HCT116 (cell line): ENCODE data around the gene ACYP2. TPM values are rescaled to one million over a fixed set of nuclear protein-coding genes. Genes with fewer than 3 reads are reported as not detected.

ENCODE experiments used
- ATAC-seq: fragments of 200-7000 bp; cut with Tn5 transposase; 2 replicates; pipeline ENCODE4 v1.9.1; 2020; ENCODE audit warnings: mild to moderate bottlenecking, moderate library complexity
- BruUV-seq: library from RNA; stranded (reverse); fragments of 400-500 nt; replicated peaks from 2 replicates; lab custom pipeline; 2021; lab: Mats Ljungman, UMichigan
- CTCF ChIA-PET: fragments of 300-600 bp; sonication (Branson Sonifier 250); formaldehyde crosslinking; loops from one replicate; lab custom pipeline; 2021; ENCODE audit warnings: antibody characterized with exemption; lab: Charles Lee
- POLR2A ChIA-PET: fragments of 300-600, 350-600 bp; sonication (Branson Sonifier 250); formaldehyde crosslinking; loops from one replicate; lab custom pipeline; 2021; ENCODE audit warnings: antibody characterized with exemption; lab: Charles Lee
- RAD21 ChIA-PET, 2 experiments: fragments of 300-600 bp; sonication (Branson Sonifier 250); formaldehyde crosslinking; loops; one replicate each; lab custom pipeline; 2023; ENCODE audit warnings: low total read pairs in 2 of 2; ENCODE audit not compliant: uncharacterized antibody in 2 of 2, unreplicated experiment in 2 of 2, low non-redundant PET in 1 of 2; lab: Charles Lee
- DNase-seq: peaks from one replicate; pipeline ENCODE4 v3.0.0-alpha.2; 2010; ENCODE audit warnings: low read depth, low spot score
- H2AFZ ChIP-seq: fragments of 200-600 bp; shearing (Covaris generic), sonication (generic); 2 replicates; pipeline ENCODE4 v1.6.1; 2017; ENCODE audit warnings: low read depth, mixed run types, mixed read lengths, antibody characterized with exemption, low read length; ENCODE audit not compliant: poor library complexity, severe bottlenecking
- H3K27ac ChIP-seq: 2 replicates; pipeline ENCODE4 v1.5.1; 2012; ENCODE audit warnings: low read depth, low read length
- H3K27me3 ChIP-seq: fragments of 200-600 bp; sonication (generic); 2 replicates; pipeline ENCODE4 v1.6.1; 2016; ENCODE audit warnings: mixed run types, low read length, mixed read lengths; ENCODE audit not compliant: insufficient read depth
- H3K36me3 ChIP-seq, 2 experiments: fragments of 200-500 bp in 1 of 2; fragments of 200-600 bp in 1 of 2; sonication (Bioruptor generic) in 1 of 2; sonication (generic) in 1 of 2; 2 replicates each; pipeline versions ENCODE4 v1.5.1 to v1.6.1; 2014 to 2016; ENCODE audit warnings: low read length in 2 of 2, inconsistent platforms in 1 of 2, mixed read lengths in 1 of 2, mixed run types in 1 of 2; ENCODE audit not compliant: insufficient read depth in 2 of 2, control insufficient read depth in 1 of 2
- H3K4me1 ChIP-seq, 2 experiments: fragments of 200-600 bp in 1 of 2; sonication (generic) in 1 of 2; 2 replicates each; pipeline versions ENCODE4 v1.5.1 to v1.6.1; 2012 to 2017; ENCODE audit warnings: low read length in 2 of 2, inconsistent platforms in 1 of 2, mild to moderate bottlenecking in 1 of 2, mixed read lengths in 1 of 2, mixed run types in 1 of 2, moderate library complexity in 1 of 2; ENCODE audit not compliant: insufficient read depth in 2 of 2, control insufficient read depth in 1 of 2
- H3K4me2 ChIP-seq: fragments of 200-600 bp; sonication (generic); 2 replicates; pipeline ENCODE4 v1.6.1; 2017; ENCODE audit warnings: mixed run types, low read length, mixed read lengths
- H3K4me3 ChIP-seq, 2 experiments: fragments of 200-600 bp in 1 of 2; sonication (generic) in 1 of 2; replicated peaks in 1 of 2; 2 replicates each; pipeline ENCODE4 v1.5.1; 2011 to 2016; ENCODE audit warnings: low read length in 2 of 2, control low read depth in 1 of 2, low read depth in 1 of 2, mild to moderate bottlenecking in 1 of 2, mixed read lengths in 1 of 2, mixed run types in 1 of 2
- H3K79me2 ChIP-seq: fragments of 200-600 bp; sonication (generic); 2 replicates; pipeline ENCODE4 v1.6.1; 2017; ENCODE audit warnings: mild to moderate bottlenecking, mixed run types, low read length, moderate library complexity, mixed read lengths; ENCODE audit not compliant: insufficient read depth
- H3K9ac ChIP-seq: fragments of 200-600 bp; sonication (generic); 2 replicates; pipeline ENCODE4 v1.6.1; 2016; ENCODE audit warnings: low read length, mixed read lengths
- H3K9me2 ChIP-seq: fragments of 200-600 bp; sonication (generic), shearing (Covaris generic); 2 replicates; pipeline ENCODE4 v1.6.1; 2017; ENCODE audit warnings: mixed run types, mild to moderate bottlenecking, moderate library complexity; ENCODE audit not compliant: insufficient read depth
- H3K9me3 ChIP-seq, 2 experiments: fragments of 200-500 bp in 1 of 2; fragments of 200-600 bp in 1 of 2; sonication (Bioruptor generic) in 1 of 2; sonication (generic) in 1 of 2; 2 replicates each; pipeline ENCODE4 v1.6.1; 2014 to 2017; ENCODE audit warnings: low read length in 2 of 2, mixed read lengths in 2 of 2, inconsistent platforms in 1 of 2, low read depth in 1 of 2, mild to moderate bottlenecking in 1 of 2, mixed run types in 1 of 2, moderate library complexity in 1 of 2; ENCODE audit not compliant: control insufficient read depth in 1 of 2, insufficient read depth in 1 of 2
- H4K20me1 ChIP-seq: fragments of 200-600 bp; sonication (generic), shearing (Covaris generic); 2 replicates; pipeline ENCODE4 v1.6.1; 2017; ENCODE audit warnings: mixed run types, mild to moderate bottlenecking, moderate library complexity; ENCODE audit not compliant: insufficient read depth
- CBX3 ChIP-seq: IDR thresholded peaks from 2 replicates; pipeline ENCODE4 v1.6.1; 2012; ENCODE audit warnings: low read depth
- EZH2phosphoT487 ChIP-seq: fragments of 200-600 bp; IDR thresholded peaks from 2 replicates; pipeline ENCODE4 v1.6.1; 2018; ENCODE audit warnings: antibody characterized with exemption, borderline replicate concordance
- POLR2A ChIP-seq: IDR thresholded peaks from 2 replicates; pipeline ENCODE4 v1.7.0; 2011; ENCODE audit warnings: borderline replicate concordance; ENCODE audit not compliant: insufficient read depth, insufficient read length; ENCODE audit errors: extremely low read depth
- SIN3A ChIP-seq: IDR thresholded peaks from 2 replicates; pipeline ENCODE4 v1.6.1; 2012; ENCODE audit warnings: low read depth
- SRF ChIP-seq: IDR thresholded peaks from 2 replicates; pipeline ENCODE4 v1.6.1; 2012; ENCODE audit warnings: low read depth
- TCF7L2 ChIP-seq: IDR thresholded peaks from 2 replicates; pipeline ENCODE4 v1.7.0; 2011; ENCODE audit warnings: borderline replicate concordance, inconsistent platforms; ENCODE audit not compliant: insufficient read depth, insufficient read length; ENCODE audit errors: extremely low read depth
- intact Hi-C: fragments of 100-400 bp; cut with micrococcal nuclease; formaldehyde crosslinking; loops from 2 replicates; pipeline ENCODE4 v1.10.0; 2022
- total RNA-seq: library from RNA; stranded (reverse); gene quantifications from one replicate; pipeline ENCODE4 v1.2.1, GENCODE V29; 2021; ENCODE audit not compliant: unreplicated experiment
- TF ChIP-seq, protein P1 (sequence below): IDR thresholded peaks from 2 replicates; pipeline ENCODE4 v1.6.1; 2012; ENCODE audit warnings: low read depth
- TF ChIP-seq, protein P2 (sequence below): IDR thresholded peaks from 2 replicates; pipeline ENCODE4 v1.6.1; 2012

ACYP2 gene
- total RNA-seq, 1 experiment from 2014 or later: 9.4 TPM

GRCh38 chr2:54189539-54189938 is 74.1 kb downstream of the ACYP2 start:
- ChIA-PET RAD21 (no interaction called here), CTCF (no interaction called here), POLR2A (no interaction called here)
- no TSS peak for BruUV-seq
- no peaks in the 10 kb centered on the region for H3K79me2 ChIP-seq
- no peaks in the 10 kb centered on the region for H3K4me1 ChIP-seq
- intact Hi-C loops: no loop called here
- no peak overlapping the region for H3K9ac ChIP-seq
- H3K4me2 ChIP-seq: no peak overlapping the region
- TF ChIP-seq, protein P1, sequence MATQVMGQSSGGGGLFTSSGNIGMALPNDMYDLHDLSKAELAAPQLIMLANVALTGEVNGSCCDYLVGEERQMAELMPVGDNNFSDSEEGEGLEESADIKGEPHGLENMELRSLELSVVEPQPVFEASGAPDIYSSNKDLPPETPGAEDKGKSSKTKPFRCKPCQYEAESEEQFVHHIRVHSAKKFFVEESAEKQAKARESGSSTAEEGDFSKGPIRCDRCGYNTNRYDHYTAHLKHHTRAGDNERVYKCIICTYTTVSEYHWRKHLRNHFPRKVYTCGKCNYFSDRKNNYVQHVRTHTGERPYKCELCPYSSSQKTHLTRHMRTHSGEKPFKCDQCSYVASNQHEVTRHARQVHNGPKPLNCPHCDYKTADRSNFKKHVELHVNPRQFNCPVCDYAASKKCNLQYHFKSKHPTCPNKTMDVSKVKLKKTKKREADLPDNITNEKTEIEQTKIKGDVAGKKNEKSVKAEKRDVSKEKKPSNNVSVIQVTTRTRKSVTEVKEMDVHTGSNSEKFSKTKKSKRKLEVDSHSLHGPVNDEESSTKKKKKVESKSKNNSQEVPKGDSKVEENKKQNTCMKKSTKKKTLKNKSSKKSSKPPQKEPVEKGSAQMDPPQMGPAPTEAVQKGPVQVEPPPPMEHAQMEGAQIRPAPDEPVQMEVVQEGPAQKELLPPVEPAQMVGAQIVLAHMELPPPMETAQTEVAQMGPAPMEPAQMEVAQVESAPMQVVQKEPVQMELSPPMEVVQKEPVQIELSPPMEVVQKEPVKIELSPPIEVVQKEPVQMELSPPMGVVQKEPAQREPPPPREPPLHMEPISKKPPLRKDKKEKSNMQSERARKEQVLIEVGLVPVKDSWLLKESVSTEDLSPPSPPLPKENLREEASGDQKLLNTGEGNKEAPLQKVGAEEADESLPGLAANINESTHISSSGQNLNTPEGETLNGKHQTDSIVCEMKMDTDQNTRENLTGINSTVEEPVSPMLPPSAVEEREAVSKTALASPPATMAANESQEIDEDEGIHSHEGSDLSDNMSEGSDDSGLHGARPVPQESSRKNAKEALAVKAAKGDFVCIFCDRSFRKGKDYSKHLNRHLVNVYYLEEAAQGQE: no peak
- TF ChIP-seq SIN3A: no peak
- no peak for TF ChIP-seq TCF7L2
- TF ChIP-seq, protein P2, sequence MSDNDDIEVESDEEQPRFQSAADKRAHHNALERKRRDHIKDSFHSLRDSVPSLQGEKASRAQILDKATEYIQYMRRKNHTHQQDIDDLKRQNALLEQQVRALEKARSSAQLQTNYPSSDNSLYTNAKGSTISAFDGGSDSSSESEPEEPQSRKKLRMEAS: no peak
- TF ChIP-seq CBX3: no peak
- no peak for TF ChIP-seq POLR2A
- no peak for TF ChIP-seq SRF
- TF ChIP-seq EZH2phosphoT487: no peak
- no peaks in the 10 kb centered on the region for H3K9me2 ChIP-seq
- no peak overlapping the region for H3K27ac ChIP-seq
- H2AFZ ChIP-seq: no peak overlapping the region
- no peaks in the 10 kb centered on the region for H3K9me3 ChIP-seq
- no peaks in the 10 kb centered on the region for H4K20me1 ChIP-seq
- no peaks in the 10 kb centered on the region for H3K27me3 ChIP-seq
- ATAC-seq (no peak), DNase-seq (no peak)
- no peaks in the 10 kb centered on the region for H3K36me3 ChIP-seq
- H3K4me3 ChIP-seq: no peak overlapping the region
